GM12878 (cell line): Measurements from ENCODE around the gene CLIC3. TPM values are rescaled to one million over a fixed set of nuclear protein-coding genes. Genes with fewer than 3 reads are reported as not detected.

Experiments
- FOXM1 ChIP-seq: IDR thresholded peaks from 2 replicates; pipeline ENCODE4 v1.6.1; 2012; ENCODE audit warnings: low read depth, mild to moderate bottlenecking, inconsistent platforms, low read length, moderate library complexity
- LARP7 ChIP-seq: fragments of 450-650 bp; IDR thresholded peaks from 2 replicates; pipeline ENCODE4 v1.6.1; 2017; ENCODE audit warnings: mild to moderate bottlenecking
- MEF2A ChIP-seq: IDR thresholded peaks from 2 replicates; pipeline ENCODE4 v1.6.1; 2011; ENCODE audit warnings: low read depth, mild to moderate bottlenecking, low read length, moderate library complexity; ENCODE audit not compliant: insufficient read depth
- MTA2 ChIP-seq: fragments of 450-650 bp; IDR thresholded peaks from 2 replicates; pipeline ENCODE4 v1.6.1; 2016; ENCODE audit warnings: low read depth, mild to moderate bottlenecking, moderate library complexity
- NRF1 ChIP-seq: conservative IDR thresholded peaks from 2 replicates; pipeline ENCODE4 v1.6.1; 2011; ENCODE audit warnings: mild to moderate bottlenecking, low read depth, low read length, improper control_type of control experiment
- PAX5 ChIP-seq: IDR thresholded peaks from 2 replicates; pipeline ENCODE4 v1.6.1; 2011; ENCODE audit warnings: low read depth, low read length, borderline replicate concordance
- polyA plus RNA-seq, 11 experiments: library from polyadenylated mRNA; depleted of rRNA in 4 of 11; unstranded in 6 of 11; stranded (reverse) in 5 of 11; fragments of >200 nt; fragmentation: Nextera tagmentation in 4 of 11; fragmentation: Illumina TruSeq in 1 of 11; extraction: Ambion mirVana in 4 of 11; extraction: Trizol in 1 of 11; gene quantifications; 1 replicate in 1 of 11; 2 replicates in 10 of 11; pipeline versions ENCODE4 v1.2.1 to v1.2.3, GENCODE V29; 2011 to 2016; ENCODE audit warnings: inconsistent platforms in 2 of 11, missing spikeins in 2 of 11, low read depth in 1 of 11
- total RNA-seq, 4 experiments: library from RNA; depleted of rRNA in 3 of 4; stranded (reverse); fragments of >200 nt in 3 of 4; fragmentation: Illumina TruSeq in 1 of 4; extraction: Trizol in 1 of 4; gene quantifications; 2 replicates each; pipeline versions ENCODE4 v1.2.1 to v1.2.3, GENCODE V29; 2013 to 2021
- TF ChIP-seq, protein P1 (sequence below): IDR thresholded peaks from 2 replicates; pipeline ENCODE4 v1.6.1; 2012; ENCODE audit warnings: improper control_type of control experiment, low read depth, low read length; ENCODE audit not compliant: insufficient replicate concordance
- TF ChIP-seq, protein P2 (sequence below): fragments of 450-650 bp; IDR thresholded peaks from 2 replicates; pipeline ENCODE4 v1.6.1; 2018; ENCODE audit warnings: borderline replicate concordance, mild to moderate bottlenecking; ENCODE audit not compliant: partially characterized antibody
- TF ChIP-seq, protein P3 (sequence below): fragments of 450-650 bp; IDR thresholded peaks from 2 replicates; pipeline ENCODE4 v1.6.1; 2017; ENCODE audit warnings: mild to moderate bottlenecking

The CLIC3 gene
- total and polyA plus RNA-seq, 10 of the 15 experiments (the other 5 are each of a cell fraction or from before 2014, with no cell fraction given), result 0.31 TPM; not detected in 9

DNA sequence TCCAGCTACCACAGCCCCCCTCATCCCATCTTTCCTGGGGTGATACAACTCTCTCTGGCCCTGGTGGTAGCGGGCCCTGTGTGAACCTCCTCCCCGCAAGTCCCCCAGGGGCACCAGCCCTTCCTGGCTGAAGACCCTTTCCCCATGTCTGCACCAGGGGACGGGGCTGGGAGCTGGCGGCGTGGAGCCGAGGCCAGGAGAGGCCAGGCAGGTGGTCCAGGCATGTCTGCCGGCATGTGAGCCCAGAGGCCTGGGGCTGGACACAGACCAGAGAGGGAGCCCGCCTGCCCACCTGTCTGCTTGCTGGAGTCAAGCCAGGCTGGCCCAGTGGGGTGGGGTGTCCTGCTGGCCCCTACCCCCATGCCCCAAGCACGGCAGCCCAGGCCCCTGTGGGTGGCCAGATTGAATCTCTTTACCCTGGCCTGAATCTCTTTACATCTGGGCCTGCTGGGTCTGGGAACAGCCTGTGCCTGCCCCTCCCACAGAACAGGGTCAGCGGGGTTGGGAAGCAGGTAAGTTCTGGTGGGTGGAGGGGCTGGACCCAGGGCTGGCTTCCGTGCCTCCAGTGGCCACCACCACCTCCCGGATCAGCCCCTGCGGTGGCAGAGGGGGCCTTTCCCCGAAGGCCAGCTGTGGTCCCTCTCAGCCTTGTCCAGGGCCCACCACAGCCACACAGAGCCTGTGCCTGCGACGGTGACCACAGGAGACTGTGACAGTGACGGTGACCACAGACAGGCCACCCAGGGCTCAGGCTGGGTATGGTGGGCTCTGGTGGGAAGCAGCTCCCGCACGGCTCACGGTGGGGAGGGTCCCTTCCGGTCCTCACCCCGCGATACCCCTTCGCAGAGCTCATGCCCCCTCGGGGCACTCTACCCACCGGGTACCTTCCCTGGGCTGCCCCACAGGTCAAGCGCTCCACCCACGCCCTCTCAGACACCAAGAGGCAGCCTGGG lies 37.2 kb downstream of the CLIC3 start (continued):
- TF ChIP-seq, protein P1, sequence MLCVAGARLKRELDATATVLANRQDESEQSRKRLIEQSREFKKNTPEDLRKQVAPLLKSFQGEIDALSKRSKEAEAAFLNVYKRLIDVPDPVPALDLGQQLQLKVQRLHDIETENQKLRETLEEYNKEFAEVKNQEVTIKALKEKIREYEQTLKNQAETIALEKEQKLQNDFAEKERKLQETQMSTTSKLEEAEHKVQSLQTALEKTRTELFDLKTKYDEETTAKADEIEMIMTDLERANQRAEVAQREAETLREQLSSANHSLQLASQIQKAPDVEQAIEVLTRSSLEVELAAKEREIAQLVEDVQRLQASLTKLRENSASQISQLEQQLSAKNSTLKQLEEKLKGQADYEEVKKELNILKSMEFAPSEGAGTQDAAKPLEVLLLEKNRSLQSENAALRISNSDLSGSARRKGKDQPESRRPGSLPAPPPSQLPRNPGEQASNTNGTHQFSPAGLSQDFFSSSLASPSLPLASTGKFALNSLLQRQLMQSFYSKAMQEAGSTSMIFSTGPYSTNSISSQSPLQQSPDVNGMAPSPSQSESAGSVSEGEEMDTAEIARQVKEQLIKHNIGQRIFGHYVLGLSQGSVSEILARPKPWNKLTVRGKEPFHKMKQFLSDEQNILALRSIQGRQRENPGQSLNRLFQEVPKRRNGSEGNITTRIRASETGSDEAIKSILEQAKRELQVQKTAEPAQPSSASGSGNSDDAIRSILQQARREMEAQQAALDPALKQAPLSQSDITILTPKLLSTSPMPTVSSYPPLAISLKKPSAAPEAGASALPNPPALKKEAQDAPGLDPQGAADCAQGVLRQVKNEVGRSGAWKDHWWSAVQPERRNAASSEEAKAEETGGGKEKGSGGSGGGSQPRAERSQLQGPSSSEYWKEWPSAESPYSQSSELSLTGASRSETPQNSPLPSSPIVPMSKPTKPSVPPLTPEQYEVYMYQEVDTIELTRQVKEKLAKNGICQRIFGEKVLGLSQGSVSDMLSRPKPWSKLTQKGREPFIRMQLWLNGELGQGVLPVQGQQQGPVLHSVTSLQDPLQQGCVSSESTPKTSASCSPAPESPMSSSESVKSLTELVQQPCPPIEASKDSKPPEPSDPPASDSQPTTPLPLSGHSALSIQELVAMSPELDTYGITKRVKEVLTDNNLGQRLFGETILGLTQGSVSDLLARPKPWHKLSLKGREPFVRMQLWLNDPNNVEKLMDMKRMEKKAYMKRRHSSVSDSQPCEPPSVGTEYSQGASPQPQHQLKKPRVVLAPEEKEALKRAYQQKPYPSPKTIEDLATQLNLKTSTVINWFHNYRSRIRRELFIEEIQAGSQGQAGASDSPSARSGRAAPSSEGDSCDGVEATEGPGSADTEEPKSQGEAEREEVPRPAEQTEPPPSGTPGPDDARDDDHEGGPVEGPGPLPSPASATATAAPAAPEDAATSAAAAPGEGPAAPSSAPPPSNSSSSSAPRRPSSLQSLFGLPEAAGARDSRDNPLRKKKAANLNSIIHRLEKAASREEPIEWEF, result no peak
- TF ChIP-seq, protein P2, sequence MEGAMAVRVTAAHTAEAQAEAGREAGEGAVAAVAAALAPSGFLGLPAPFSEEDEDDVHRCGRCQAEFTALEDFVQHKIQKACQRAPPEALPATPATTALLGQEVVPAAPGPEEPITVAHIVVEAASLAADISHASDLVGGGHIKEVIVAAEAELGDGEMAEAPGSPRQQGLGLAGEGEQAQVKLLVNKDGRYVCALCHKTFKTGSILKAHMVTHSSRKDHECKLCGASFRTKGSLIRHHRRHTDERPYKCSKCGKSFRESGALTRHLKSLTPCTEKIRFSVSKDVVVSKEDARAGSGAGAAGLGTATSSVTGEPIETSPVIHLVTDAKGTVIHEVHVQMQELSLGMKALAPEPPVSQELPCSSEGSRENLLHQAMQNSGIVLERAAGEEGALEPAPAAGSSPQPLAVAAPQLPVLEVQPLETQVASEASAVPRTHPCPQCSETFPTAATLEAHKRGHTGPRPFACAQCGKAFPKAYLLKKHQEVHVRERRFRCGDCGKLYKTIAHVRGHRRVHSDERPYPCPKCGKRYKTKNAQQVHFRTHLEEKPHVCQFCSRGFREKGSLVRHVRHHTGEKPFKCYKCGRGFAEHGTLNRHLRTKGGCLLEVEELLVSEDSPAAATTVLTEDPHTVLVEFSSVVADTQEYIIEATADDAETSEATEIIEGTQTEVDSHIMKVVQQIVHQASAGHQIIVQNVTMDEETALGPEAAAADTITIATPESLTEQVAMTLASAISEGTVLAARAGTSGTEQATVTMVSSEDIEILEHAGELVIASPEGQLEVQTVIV, result no peak
- TF ChIP-seq MTA2 (no peak), NRF1 (no peak), PAX5 (no peak), FOXM1 (no peak), LARP7 (no peak), MEF2A (no peak)
- TF ChIP-seq, protein P3, sequence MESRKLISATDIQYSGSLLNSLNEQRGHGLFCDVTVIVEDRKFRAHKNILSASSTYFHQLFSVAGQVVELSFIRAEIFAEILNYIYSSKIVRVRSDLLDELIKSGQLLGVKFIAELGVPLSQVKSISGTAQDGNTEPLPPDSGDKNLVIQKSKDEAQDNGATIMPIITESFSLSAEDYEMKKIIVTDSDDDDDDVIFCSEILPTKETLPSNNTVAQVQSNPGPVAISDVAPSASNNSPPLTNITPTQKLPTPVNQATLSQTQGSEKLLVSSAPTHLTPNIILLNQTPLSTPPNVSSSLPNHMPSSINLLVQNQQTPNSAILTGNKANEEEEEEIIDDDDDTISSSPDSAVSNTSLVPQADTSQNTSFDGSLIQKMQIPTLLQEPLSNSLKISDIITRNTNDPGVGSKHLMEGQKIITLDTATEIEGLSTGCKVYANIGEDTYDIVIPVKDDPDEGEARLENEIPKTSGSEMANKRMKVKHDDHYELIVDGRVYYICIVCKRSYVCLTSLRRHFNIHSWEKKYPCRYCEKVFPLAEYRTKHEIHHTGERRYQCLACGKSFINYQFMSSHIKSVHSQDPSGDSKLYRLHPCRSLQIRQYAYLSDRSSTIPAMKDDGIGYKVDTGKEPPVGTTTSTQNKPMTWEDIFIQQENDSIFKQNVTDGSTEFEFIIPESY, result no peak
